GM10847 (cell line): ENCODE results near the gene SRP14.

Experiments
- POLR2A ChIP-seq: IDR thresholded peaks from 2 replicates; pipeline ENCODE4 v1.6.1; 2011; ENCODE audit not compliant: insufficient read length; ENCODE audit errors: extremely low read depth

SRP14 gene

GRCh38 chr15:40054855-40055575 is 16.0 kb upstream of the SRP14 start:
- TF ChIP-seq POLR2A: peak; percentile 27

- TF ChIP-seq POLR2A: no peak
Measured at GRCh38 chr15:40054605-40054854, 15.5 kb upstream of the SRP14 start.

GRCh38 chr15:40053831-40054604 is 15.0 kb upstream of the SRP14 start:
- TF ChIP-seq POLR2A: no peak

GRCh38 chr15:40053079-40053830 is 14.3 kb upstream of the SRP14 start:
- no peak for TF ChIP-seq POLR2A

- TF ChIP-seq POLR2A: no peak
Measured at GRCh38 chr15:40052604-40053003, 13.6 kb upstream of the SRP14 start.

- TF ChIP-seq POLR2A: no peak
Measured at GRCh38 chr15:40051616-40052415, 12.8 kb upstream of the SRP14 start.

GRCh38 chr15:40050788-40051470 is 11.9 kb upstream of the SRP14 start:
- TF ChIP-seq POLR2A: no peak

GRCh38 chr15:40048926-40049475 is 10.0 kb upstream of the SRP14 start:
- TF ChIP-seq POLR2A: no peak

GRCh38 chr15:40048211-40048792 is 9.3 kb upstream of the SRP14 start:
- TF ChIP-seq POLR2A: no peak

- TF ChIP-seq POLR2A: no peak
Measured at GRCh38 chr15:40047415-40048210, 8.6 kb upstream of the SRP14 start.

GRCh38 chr15:40046721-40047414 is 7.9 kb upstream of the SRP14 start:
- TF ChIP-seq POLR2A: no peak

GRCh38 chr15:40045572-40046217 is 6.7 kb upstream of the SRP14 start:
- TF ChIP-seq POLR2A: no peak
